ENCODE data around the gene CFAP58.

GRCh38 chr10:104435822-104436221, 82.2 kb downstream of the CFAP58 start:
- no peak for TF ChIP-seq CTCF (IDR thresholded peaks at IDR 0.05)
- no peak for TF ChIP-seq POLR2AphosphoS5 (IDR thresholded peaks at IDR 0.05)
